Testis (tissue), 5 donors: ENCODE results near the gene ZNF274. TPM values are rescaled to one million over a fixed set of nuclear protein-coding genes. Genes with fewer than 3 reads are reported as not detected.
"Not testable (repeated sequence)": the region's sequence is repeated elsewhere in the genome, so short reads cannot be mapped to it uniquely, and the experiment has no call there.

Experiments used
- DNase-seq: peaks from one replicate; pipeline ENCODE4 v3.0.0-alpha.2; 2019
- H3K27ac ChIP-seq, 2 donors: fragments of 200-600 bp; sonication (generic); one replicate each; pipeline ENCODE4 v1.5.1; 2019
- H3K27me3 ChIP-seq: fragments of 200-600 bp; sonication (generic); one replicate; pipeline ENCODE4 v1.5.1; 2019
- H3K36me3 ChIP-seq: fragments of 200-600 bp; sonication (generic); one replicate; pipeline ENCODE4 v1.5.1; 2017; ENCODE audit warnings: low read depth; ENCODE audit errors: missing control alignments
- H3K4me1 ChIP-seq: fragments of 200-600 bp; sonication (generic); one replicate; pipeline ENCODE4 v1.5.1; 2019
- H3K4me3 ChIP-seq, 2 donors: fragments of 200-600 bp; sonication (generic); one replicate each; pipeline ENCODE4 v1.5.1; 2017 to 2019
- H3K9me3 ChIP-seq: fragments of 200-600 bp; sonication (generic); one replicate; pipeline ENCODE4 v1.5.1; 2017
- CTCF ChIP-seq, 3 experiments: fragments of 450-650 bp in 2 of 3; fragments of 200-600 bp in 1 of 3; sonication (generic) in 1 of 3; IDR thresholded peaks; one replicate each; pipeline ENCODE4 v1.5.1; 2016 to 2019; ENCODE audit warnings: antibody characterized with exemption in 3 of 3, mild to moderate bottlenecking in 2 of 3, moderate library complexity in 1 of 3
- POLR2A ChIP-seq: fragments of 450-650 bp; IDR thresholded peaks from one replicate; pipeline ENCODE4 v1.6.1; 2017; ENCODE audit warnings: antibody characterized with exemption, mild to moderate bottlenecking, moderate library complexity
- WGBS, 2 donors: methylation state at CpG; one replicate each; pipeline ENCODE4 v1.1.5; 2018; 5-methylcytosine and 5-hydroxymethylcytosine counted together
- intact Hi-C: fragments of 100-400 bp; cut with DNase I; formaldehyde crosslinking; loops from one replicate; pipeline ENCODE4 v1.15.1; 2023; ENCODE audit warnings: low total_unique reads
- long read RNA-seq, 2 donors: transcript quantifications; one replicate each; lab custom pipeline, GENCODE V29; 2026
- polyA plus RNA-seq: library from polyadenylated mRNA; stranded (reverse); fragments of 350-450 nt; fragmentation: Illumina TruSeq; extraction: RNeasy Lipid Tissue Mini Kit (QIAGEN cat#74804); gene quantifications from one replicate; pipeline ENCODE4 v1.2.3, GENCODE V29; 2014; ENCODE audit warnings: low read depth, low replicate concordance; ENCODE audit not compliant: insufficient read depth
- total RNA-seq, 2 donors: library from RNA; depleted of rRNA; stranded (reverse); fragments of >200 nt; gene quantifications; one replicate each; pipeline ENCODE4 v1.2.3, GENCODE V29; 2016

The ZNF274 gene
- total RNA-seq (10 to 100 TPM; 42.6 to 48.0 TPM), polyA plus RNA-seq (34.2 TPM)
- long read RNA-seq, donor 1, full-length matches to known transcripts: 4 of 4 reads
- long read RNA-seq, donor 1, partial matches to known transcripts: 0 of 4 reads
- long read RNA-seq, donor 1, other reads (novel, unspliced or antisense): 0 of 4 reads
- long read RNA-seq, donor 2, full-length matches to known transcripts: 7 of 7 reads
- long read RNA-seq, donor 2, partial matches to known transcripts: 0 of 7 reads
- long read RNA-seq, donor 2, other reads (novel, unspliced or antisense): 0 of 7 reads

- WGBS, 2 donors: 0% methylated on average over 12 to 62 of the region's 80 CpGs
- Histone ChIP-seq H3K4me3 (peak within 1 kb of the TSS; percentile 74 to 99), H3K36me3 (no peaks in the 10 kb centered on the region), H3K9me3 (no peaks in the 10 kb centered on the region), H3K4me1 (no peaks in the 10 kb centered on the region), H3K27me3 (no peaks in the 10 kb centered on the region), H3K27ac (peak within 1 kb of the TSS; percentile 98 to 100)
- DNase-seq: peak; percentile 98
- intact Hi-C loops: no loop called here
- TF ChIP-seq CTCF (IDR thresholded peaks at IDR 0.05) (no peak), POLR2A (no peak)
Observed at GRCh38 chr19:58182989-58183816, at the start of gene ZNF274. TSS of gene ZNF274 (plus strand) at chr19:58183061. CDS start at chr19:58183966, 905 bp downstream.

DNA sequence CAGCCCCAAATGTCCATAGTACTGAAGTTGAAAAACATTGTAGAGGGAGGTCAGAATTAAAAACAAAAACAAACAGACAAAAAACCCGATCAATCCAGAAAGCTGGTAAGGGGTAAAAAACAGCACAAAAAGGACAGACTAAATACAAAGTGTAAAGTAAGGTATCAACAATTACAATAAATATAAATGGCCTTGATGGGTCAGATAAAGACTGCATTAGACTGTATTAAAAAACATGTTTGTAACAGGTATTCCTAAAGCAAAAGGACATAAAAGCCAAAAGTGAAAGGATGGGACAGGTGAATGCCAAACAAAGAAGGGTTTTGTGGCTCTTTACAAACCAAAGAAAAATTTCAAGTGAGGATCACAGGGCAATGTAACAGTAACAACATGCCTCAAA lies 48.6 kb upstream of the ZNF274 start:
- intact Hi-C loops: no loop called here
- Histone ChIP-seq H3K36me3 (no peaks in the 10 kb centered on the region), H3K4me1 (no peaks in the 10 kb centered on the region), H3K4me3 (no peak overlapping the region), H3K9me3 (no peaks in the 10 kb centered on the region), H3K27me3 (no peaks in the 10 kb centered on the region), H3K27ac (no peak overlapping the region)
- DNase-seq: no peak
- TF ChIP-seq CTCF (IDR thresholded peaks at IDR 0.05) (no peak), POLR2A (no peak)
- WGBS, 2 donors: 91 to 93% methylated on average over 1 of the region's 1 CpG

DNA sequence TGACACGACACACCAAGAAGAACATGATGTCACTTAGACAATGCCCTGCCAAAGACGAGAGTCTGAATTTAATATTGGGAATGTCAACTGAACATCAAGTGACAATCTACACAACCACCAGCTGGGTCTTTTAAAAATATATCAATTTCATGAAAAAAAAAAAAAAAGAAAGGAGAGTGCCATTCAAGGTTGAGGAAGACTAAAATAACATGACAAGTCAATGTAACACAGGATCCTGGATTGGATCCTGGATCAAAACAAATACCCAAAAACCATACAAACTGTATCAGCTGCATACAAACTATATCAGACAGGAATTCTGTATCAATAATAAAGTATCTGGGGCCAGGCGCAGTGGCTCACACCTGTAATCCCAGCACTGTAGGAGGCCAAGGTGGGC lies 37.0 kb upstream of the ZNF274 start:
- H3K9me3 ChIP-seq: no peaks in the 10 kb centered on the region
- H3K27ac ChIP-seq: no peak overlapping the region
- intact Hi-C loops: no loop called here
- DNase-seq: no peak
- no peaks in the 10 kb centered on the region for H3K36me3 ChIP-seq
- peaks cover under 1% of the 10 kb centered on the region for H3K4me1 ChIP-seq
- no peaks in the 10 kb centered on the region for H3K27me3 ChIP-seq
- TF ChIP-seq CTCF (IDR thresholded peaks at IDR 0.05) (no peak), POLR2A (no peak)
- H3K4me3 ChIP-seq: no peak overlapping the region
- 97% methylated on average over 3 of the region's 3 CpGs for WGBS, 2 donors

DNA sequence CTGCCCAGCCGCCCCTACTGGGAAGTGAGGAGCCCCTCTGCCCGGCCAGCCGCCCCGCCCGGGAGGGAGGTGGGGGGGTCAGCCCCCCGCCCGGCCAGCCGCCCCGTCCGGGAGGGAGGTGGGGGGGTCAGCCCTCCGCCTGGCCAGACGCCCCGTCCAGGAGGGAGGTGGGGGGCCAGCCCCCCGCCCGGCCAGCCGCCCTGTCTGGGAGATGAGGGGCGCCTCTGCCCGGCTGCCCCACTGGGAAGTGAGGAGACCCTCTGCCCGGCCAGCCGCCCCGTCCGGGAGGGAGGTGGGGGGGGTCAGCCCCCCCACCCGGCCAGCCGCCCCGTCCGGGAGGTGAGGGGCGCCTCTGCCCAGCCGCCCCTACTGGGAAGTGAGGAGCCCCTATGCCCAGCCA lies 35.4 kb upstream of the ZNF274 start:
- H3K27ac ChIP-seq, H3K4me1 ChIP-seq, H3K36me3 ChIP-seq, DNase-seq, H3K9me3 ChIP-seq, intact Hi-C loops, H3K27me3 ChIP-seq, H3K4me3 ChIP-seq: not testable (repeated sequence)
- 100% methylated on average over 4 of the region's 28 CpGs for WGBS, 2 donors

GRCh38 chr19:58150328-58150921 lies 32.4 kb upstream of the ZNF274 start, which contains the start of gene ZNF329:
TSS of gene ZNF329 (minus strand) at chr19:58150789. CDS start at chr19:58129503, 21,286 bp downstream.
- Histone ChIP-seq H3K27me3 (no peaks in the 10 kb centered on the region), H3K36me3 (no peaks in the 10 kb centered on the region), H3K4me3 (peak within 1 kb of the TSS; percentile 73 to 74), H3K4me1 (peaks cover 11% of the 10 kb centered on the region), H3K9me3 (no peaks in the 10 kb centered on the region), H3K27ac (peak within 1 kb of the TSS; percentile 51 to 83)
- 0% methylated on average over 10 to 62 of the region's 62 CpGs for WGBS, 2 donors
- peak; percentile 86 for DNase-seq
- no peak for TF ChIP-seq POLR2A
- no peak for TF ChIP-seq CTCF (IDR thresholded peaks at IDR 0.05)
- intact Hi-C loops: loop anchor here (10.0 kb wide), 1 partner anchor 126 kb away; no protein-coding TSS in a partner anchor
